GM19193 (cell line): Measurements from ENCODE around the gene ACOXL.

ENCODE experiments used
- POLR2A ChIP-seq: IDR thresholded peaks from 4 replicates; pipeline ENCODE4 v1.6.1; 2011; ENCODE audit not compliant: insufficient read depth, insufficient read length; ENCODE audit errors: extremely low read depth

Gene ACOXL

GRCh38 chr2:110873597-110874452 is 141.5 kb downstream of the ACOXL start:
- TF ChIP-seq POLR2A, result no peak

GRCh38 chr2:110874453-110875383 is 142.3 kb downstream of the ACOXL start:
- TF ChIP-seq POLR2A, result no peak

DNA sequence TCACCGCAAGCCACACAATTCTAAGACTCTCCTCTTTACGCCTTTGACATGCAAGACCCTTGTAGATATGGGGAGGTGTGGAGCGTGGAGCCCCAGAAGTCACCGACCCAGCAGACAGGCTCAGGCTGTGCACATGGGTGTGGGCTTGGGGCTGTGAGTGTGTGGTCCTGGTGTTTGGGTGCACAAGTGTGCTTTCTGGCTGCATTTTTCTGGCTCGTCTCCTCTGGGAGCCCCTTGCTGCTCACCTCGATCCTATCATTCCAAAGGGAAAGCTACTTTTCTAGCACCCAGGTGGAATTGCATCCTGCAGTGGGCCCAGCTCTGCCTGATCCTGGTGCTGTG is 143.0 kb downstream of the ACOXL start:
- no peak for TF ChIP-seq POLR2A

DNA sequence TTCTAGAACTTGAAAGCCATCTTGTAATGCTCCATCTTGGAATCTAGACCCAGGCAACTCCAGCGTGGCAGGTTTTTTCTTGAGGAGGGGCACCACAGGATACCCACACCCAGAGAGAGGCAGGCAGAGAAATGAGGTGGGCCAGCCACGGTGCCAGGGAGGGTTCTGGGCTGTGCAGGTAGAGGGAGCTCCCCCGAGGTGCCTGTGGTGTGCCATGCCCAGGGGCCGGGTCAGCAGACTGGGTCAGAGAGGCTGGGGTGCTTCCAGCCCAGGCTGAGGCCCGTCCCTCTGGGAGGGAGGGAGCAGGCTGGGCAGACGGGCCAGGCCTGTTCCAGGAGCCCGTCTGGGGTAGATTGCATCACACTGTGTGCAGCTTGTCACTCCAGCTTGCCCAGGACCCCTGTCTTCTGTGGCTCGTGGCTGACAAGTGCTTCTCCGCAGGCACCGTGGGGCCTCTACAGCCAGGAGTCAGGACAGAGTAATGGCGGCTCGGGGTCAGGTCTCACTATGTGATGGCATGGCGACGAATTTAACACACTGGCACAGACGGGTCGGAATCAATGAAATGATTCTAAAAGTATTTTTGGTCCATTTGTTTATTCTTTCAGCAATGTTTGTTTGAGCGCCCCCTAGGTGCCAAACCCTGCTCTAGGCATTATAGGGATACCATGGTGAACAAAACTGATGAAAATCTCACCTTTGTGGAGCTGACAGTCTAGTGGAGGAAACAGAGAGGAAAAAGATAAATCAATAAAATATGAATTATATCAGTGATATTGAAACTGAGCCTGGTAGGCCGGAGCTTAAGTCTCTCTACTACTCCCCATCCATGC is 144.0 kb downstream of the ACOXL start:
- no peak for TF ChIP-seq POLR2A

GRCh38 chr2:110877031-110877827 is 144.9 kb downstream of the ACOXL start:
- no peak for TF ChIP-seq POLR2A

- no peak for TF ChIP-seq POLR2A
These were observed 145.8 kb downstream of the ACOXL start for GRCh38 chr2:110878150-110878549.

- TF ChIP-seq POLR2A, result no peak
These were observed 149.5 kb downstream of the ACOXL start for GRCh38 chr2:110881908-110882307.

GRCh38 chr2:110883406-110883805 is 151.0 kb downstream of the ACOXL start:
- TF ChIP-seq POLR2A, result no peak

- TF ChIP-seq POLR2A, result no peak
These were observed 152.9 kb downstream of the ACOXL start for GRCh38 chr2:110885256-110885655.

DNA sequence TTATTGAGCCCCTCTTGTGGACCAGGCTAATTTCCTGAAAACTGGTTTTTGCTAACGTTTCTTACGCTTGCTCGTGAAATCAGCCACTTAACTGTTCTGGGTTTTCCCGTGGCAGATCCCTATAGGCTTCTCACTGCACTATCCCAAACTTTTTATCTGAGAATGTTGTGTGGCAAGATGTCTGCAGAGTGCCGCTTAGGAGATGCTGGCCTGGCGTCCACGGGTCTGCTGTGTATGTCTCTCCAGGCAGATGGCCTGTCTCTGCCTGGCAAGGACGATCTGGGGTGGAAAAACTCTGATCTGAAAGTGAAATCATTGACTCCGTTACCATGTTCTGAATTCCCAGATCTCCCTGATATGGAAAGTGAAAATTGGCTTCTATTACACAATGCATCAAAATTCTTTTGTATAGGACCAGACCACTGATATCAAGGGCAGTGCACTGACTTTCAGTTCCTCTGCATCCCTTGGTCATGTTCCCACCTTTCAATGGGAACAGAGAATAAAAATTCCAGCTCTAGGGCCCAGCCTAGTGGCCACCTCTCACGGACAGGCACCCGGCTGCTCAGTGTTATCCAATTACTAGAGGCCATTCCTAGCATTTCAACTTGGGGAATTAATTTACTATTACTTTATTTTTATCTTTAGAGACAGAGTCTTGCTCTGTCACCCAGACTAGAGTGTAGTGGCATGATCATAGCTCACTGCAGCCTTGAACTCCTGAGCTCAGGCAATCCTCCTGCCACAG is 154.6 kb downstream of the ACOXL start:
- no peak for TF ChIP-seq POLR2A

DNA sequence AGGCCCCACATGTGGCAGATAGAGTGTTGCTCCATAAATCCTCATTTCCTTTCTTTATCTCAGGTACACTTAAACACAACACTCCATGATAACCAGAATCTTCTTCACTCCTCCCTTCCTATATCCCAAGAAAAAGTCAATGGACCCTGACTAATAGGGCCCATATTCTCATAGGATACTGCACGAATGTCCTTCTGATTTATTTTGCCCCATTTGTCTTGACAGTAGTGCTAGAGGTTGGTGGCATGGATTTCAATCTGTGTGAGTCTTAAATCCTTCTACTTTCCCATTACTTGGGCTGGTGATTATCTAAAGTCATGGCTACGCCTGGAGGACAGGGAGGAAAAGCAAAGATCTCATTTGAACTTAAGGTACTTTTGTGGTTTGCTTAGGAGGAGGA is 156.0 kb downstream of the ACOXL start:
- no peak for TF ChIP-seq POLR2A

DNA sequence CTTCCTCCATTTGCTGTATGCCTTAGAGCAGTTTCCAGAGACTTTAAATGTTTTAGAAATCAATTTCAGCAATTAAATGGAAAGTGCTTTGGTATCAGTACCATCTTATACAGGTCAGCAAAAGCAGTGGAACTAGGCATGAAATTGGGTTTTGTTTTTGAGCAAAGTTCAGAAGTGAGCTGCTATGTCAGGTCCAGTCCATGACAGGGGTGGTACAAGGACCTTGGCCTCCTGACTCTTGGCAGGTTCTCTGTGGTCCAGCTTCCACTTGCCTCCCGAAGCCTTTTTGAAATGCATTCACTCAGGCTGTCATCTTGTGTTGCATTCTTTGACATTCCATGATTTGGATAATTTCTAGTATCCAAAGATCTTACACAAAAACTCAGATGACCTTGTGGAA is 159.3 kb downstream of the ACOXL start:
- no peak for TF ChIP-seq POLR2A

DNA sequence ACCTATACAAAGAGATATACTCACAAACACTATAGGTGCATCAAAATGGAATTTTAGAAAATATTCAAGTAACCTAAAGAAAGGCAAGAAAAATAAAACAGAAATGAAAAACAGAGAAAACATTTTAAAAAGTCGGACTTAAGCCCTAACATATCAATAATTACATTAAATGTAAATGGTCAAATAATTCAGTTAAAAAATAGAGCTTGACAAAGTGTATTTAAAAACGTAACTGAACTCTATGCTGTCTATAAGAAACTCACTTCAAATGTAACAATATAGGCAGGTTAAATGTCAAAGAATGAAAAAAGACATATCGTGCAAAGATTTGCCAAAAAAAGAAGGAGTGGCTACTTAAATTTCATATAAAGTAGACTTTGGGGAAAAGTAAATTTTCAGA is 163.9 kb downstream of the ACOXL start:
- no peak for TF ChIP-seq POLR2A
